Suppressor macrophage treated with lipopolysaccharide for 4 hours (primary cell): ENCODE results near the gene MOB3C.

ENCODE experiments used
- DNase-seq: peaks from one replicate; pipeline ENCODE4 v3.0.0-alpha.2; 2020

The MOB3C gene

GRCh38 chr1:46569884-46570725 is 46.5 kb downstream of the MOB3C start:
- no peak for DNase-seq

GRCh38 chr1:46569116-46569515 is 47.5 kb downstream of the MOB3C start:
- DNase-seq, result no peak

GRCh38 chr1:46568461-46568891 is 48.1 kb downstream of the MOB3C start:
- DNase-seq, result no peak

DNA sequence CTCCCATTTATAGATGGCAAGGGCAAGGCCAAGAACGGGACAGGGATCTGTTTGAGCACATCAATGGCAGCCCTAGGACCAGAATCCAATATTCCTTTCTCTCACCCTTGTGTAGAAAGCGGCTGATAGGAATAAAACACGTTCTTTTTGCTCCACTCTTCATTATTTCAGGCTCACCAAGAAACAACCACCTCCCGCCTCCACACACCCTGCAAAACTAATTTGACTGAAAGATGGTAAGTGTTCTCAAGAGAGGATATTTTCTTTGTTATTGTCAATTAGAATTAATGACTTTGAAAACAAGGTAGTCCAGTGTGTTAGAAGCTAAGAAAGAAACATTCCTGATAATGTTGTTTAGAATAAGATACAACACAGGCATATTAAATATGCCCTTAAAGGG is 53.3 kb downstream of the MOB3C start:
- no peak for DNase-seq

- no peak for DNase-seq
These were observed 54.1 kb downstream of the MOB3C start for GRCh38 chr1:46562498-46562897.

DNA sequence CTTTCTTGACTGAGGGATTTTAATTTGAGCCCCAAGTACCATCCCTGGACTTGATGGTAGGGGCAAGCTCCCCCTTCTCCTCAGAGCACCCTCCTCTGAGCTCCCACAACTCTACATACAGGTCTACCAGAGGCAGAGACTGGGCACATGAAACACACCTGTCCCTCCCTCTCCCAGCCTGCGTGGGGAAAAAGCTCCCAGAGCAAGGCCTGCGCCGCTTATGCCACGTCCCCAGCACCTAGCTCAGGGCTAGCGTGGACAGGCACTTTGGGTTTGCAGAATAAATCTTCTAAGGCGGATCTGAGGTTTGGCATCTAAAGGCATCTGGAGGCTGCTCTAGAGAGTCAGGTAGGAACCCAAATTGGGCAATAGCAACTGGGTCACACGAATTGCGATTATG is 57.6 kb downstream of the MOB3C start:
- DNase-seq, result no peak

GRCh38 chr1:46558141-46558963 is 58.3 kb downstream of the MOB3C start:
- DNase-seq, result no peak
